Thyroid gland (tissue), 4 donors: ENCODE results near the gene PTPRE. TPM values are rescaled to one million over a fixed set of nuclear protein-coding genes. Genes with fewer than 3 reads are reported as not detected.
A peak's percentile ranks its signal among the peaks of the same experiment; 100 is the strongest.

Experiments used
- DNase-seq, 2 donors: peaks; one replicate each; pipeline ENCODE4 v3.0.0-alpha.2; 2019
- H3K27ac ChIP-seq, 3 donors: fragments of 200-600 bp; sonication (generic); 1 replicate in 2 of 3; 2 replicates in 1 of 3; pipeline ENCODE4 v1.5.1; 2016 to 2019; ENCODE audit warnings: mild to moderate bottlenecking in 1 of 3, moderate library complexity in 1 of 3
- H3K27me3 ChIP-seq: fragments of 200-600 bp; sonication (generic); one replicate; pipeline ENCODE4 v1.5.1; 2019
- H3K36me3 ChIP-seq, 2 donors: fragments of 200-600 bp; sonication (generic); one replicate each; pipeline ENCODE4 v1.5.1; 2016 to 2019
- H3K4me1 ChIP-seq, 2 donors: fragments of 200-600 bp; sonication (generic); one replicate each; pipeline ENCODE4 v1.5.1; 2017 to 2019
- H3K4me3 ChIP-seq, 3 donors: fragments of 200-600 bp; sonication (generic); replicated peaks in 1 of 3; 1 replicate in 2 of 3; 2 replicates in 1 of 3; pipeline ENCODE4 v1.5.1; 2016; ENCODE audit warnings: mild to moderate bottlenecking in 1 of 3
- H3K9me3 ChIP-seq: fragments of 200-600 bp; sonication (generic); one replicate; pipeline ENCODE4 v1.5.1; 2017
- POLR2A ChIP-seq, 2 donors: fragments of 450-650 bp; IDR thresholded peaks; one replicate each; pipeline ENCODE4 v1.6.1; 2017; ENCODE audit warnings: antibody characterized with exemption in 2 of 2, mild to moderate bottlenecking in 2 of 2, moderate library complexity in 1 of 2
- WGBS, 2 donors: methylation state at CpG; one replicate each; pipeline ENCODE4 v1.1.5; 2017; 5-methylcytosine and 5-hydroxymethylcytosine counted together
- intact Hi-C: fragments of 100-400 bp; cut with DNase I; formaldehyde crosslinking; loops from one replicate; pipeline ENCODE4 v1.15.1; 2023
- total RNA-seq, 4 donors: library from RNA; depleted of rRNA; stranded (reverse); fragments of >200 nt; gene quantifications; one replicate each; pipeline ENCODE4 v1.2.3, GENCODE V29; 2016
- TF ChIP-seq, protein P1 (sequence below), 6 experiments: fragments of 200-600 bp in 3 of 6; fragments of 450-650 bp in 3 of 6; sonication (generic) in 3 of 6; IDR thresholded peaks; one replicate each; pipeline ENCODE4 v1.5.1; 2016 to 2019; ENCODE audit warnings: antibody characterized with exemption in 6 of 6, mild to moderate bottlenecking in 2 of 6, inconsistent platforms in 1 of 6, moderate library complexity in 1 of 6

The PTPRE gene
- total RNA-seq, 4 donors from 2014 or later: 16.8 to 25.0 (median 19.4) TPM

DNA sequence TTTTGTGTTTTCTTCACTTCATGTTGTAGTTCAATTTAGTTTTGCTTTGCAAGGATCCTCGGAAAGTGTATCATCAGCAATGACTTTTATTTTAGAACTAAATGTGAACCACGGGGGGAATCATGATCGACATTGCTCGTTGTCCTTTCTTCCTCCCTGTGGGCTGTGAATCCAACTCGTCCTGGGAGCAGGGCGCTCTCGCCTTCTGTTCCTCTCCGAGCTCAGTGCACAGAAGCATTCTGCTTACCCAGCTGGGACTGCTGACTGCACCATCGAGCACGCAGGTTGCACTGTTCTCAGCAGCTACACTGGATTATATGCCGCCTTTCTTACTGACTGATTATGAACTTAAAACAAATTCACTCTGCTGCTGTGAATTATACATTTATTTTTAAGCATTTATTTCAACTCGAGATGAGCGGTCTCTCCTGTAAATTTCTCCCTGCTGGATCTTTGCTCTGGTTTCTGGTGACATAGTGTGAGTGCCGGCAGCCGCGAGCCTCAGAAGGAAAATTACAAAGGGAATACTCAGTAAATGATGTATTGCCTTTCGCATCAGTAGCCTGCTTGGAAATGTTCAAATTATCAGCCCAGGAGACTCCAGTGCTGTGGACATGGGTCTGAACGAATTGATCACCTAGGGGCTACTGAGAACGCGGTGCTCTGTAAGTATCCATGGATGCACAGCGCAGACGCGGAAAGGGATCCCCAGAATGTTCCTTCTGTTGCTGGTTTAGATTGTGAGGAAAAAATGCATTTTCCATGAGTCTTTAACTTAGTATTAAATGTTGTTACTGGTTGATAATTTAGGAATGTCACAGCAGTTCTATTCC is 92.6 kb downstream of the PTPRE start:
- Histone ChIP-seq H3K4me3 (no peak overlapping the region), H3K9me3 (no peaks in the 10 kb centered on the region), H3K27me3 (no peaks in the 10 kb centered on the region), H3K36me3 (no peaks in the 10 kb centered on the region), H3K4me1 (peaks cover 0 to 9% of the 10 kb centered on the region in 2 donors), H3K27ac (no peak overlapping the region)
- intact Hi-C loops: no loop called here
- peak in 1 of 2 donors; percentile 14 for TF ChIP-seq POLR2A (IDR thresholded peaks at IDR 0.05)
- TF ChIP-seq, protein P1, sequence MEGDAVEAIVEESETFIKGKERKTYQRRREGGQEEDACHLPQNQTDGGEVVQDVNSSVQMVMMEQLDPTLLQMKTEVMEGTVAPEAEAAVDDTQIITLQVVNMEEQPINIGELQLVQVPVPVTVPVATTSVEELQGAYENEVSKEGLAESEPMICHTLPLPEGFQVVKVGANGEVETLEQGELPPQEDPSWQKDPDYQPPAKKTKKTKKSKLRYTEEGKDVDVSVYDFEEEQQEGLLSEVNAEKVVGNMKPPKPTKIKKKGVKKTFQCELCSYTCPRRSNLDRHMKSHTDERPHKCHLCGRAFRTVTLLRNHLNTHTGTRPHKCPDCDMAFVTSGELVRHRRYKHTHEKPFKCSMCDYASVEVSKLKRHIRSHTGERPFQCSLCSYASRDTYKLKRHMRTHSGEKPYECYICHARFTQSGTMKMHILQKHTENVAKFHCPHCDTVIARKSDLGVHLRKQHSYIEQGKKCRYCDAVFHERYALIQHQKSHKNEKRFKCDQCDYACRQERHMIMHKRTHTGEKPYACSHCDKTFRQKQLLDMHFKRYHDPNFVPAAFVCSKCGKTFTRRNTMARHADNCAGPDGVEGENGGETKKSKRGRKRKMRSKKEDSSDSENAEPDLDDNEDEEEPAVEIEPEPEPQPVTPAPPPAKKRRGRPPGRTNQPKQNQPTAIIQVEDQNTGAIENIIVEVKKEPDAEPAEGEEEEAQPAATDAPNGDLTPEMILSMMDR (IDR thresholded peaks at IDR 0.05): no peak
- peak in 1 of 2 donors; percentile 17 for DNase-seq
- WGBS, 2 donors: 54 to 65% methylated on average over 23 of the region's 23 CpGs

DNA sequence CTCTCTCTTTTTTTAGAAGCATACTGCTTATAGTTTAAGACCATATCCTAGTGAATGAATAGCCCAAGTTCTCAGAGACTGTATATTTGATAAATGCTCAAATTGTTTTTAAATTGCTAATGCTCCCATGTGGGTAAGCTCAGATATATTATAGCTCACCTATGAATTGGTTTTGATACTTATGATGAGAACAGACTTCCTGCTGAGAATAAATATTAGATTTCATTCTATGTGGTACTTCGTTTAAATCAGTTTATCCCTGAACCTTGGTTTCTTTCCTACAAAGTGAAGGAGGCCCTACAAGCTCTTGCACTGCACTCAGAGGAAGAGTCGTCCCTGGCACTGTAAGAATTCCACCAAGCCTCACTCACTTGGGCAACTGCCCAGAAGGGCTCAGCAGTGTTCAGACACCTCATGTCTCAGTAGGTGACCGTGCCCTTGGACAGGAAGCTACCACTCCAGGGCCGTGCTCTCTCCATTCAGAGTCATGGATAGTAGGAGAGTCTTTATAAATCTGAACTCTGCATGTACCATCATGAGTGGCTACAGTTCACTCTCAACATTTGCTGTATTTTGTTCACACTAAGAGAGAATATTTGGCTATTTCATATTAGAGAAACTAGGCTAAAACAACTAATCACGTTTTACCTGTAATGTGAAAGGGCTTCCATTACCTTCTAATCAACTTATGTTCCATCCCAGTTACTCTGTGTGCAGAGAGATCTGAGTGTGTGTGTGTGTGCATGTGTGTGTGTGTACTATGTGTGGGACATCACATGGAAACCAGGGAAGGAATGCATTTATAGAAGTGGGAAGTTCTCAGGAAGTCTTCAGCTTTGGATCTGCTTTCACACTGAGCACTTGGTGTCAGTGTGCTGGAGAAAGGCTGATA is 93.8 kb downstream of the PTPRE start:
- peak; percentile 34 to 57 for DNase-seq
- Histone ChIP-seq H3K9me3 (no peaks in the 10 kb centered on the region), H3K27ac (peak overlapping the region in 1 of 3 donors; percentile 28), H3K4me1 (peaks cover 0 to 9% of the 10 kb centered on the region in 2 donors), H3K4me3 (no peak overlapping the region), H3K36me3 (no peaks in the 10 kb centered on the region), H3K27me3 (no peaks in the 10 kb centered on the region)
- intact Hi-C loops: no loop called here
- no peak for TF ChIP-seq POLR2A (IDR thresholded peaks at IDR 0.05)
- TF ChIP-seq, protein P1 (IDR thresholded peaks at IDR 0.05): no peak
- 38 to 59% methylated on average over 5 of the region's 5 CpGs for WGBS, 2 donors

DNA sequence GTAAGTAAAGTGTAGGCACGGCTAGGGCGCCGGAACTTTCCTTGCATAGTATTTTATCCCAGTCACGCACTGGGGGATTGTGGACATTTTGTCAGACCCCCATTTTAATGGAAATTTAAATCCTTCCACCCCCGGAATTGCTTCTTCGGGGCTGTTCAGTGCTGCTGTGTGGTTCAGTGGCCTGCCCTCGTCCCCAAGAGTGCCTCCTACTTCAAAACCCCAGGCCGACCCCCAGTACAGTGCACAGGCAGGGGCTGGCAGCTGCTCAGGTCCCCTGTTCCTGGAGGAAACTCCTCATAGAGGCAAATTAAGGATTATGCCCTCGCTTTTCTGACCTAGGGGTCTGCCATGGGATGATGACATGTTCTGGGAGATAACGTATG is 94.5 kb downstream of the PTPRE start:
- no peak overlapping the region for H3K4me3 ChIP-seq
- H3K4me1 ChIP-seq: peaks cover 0 to 9% of the 10 kb centered on the region in 2 donors
- DNase-seq: no peak
- no peaks in the 10 kb centered on the region for H3K9me3 ChIP-seq
- no peaks in the 10 kb centered on the region for H3K36me3 ChIP-seq
- 89 to 92% methylated on average over 10 of the region's 10 CpGs for WGBS, 2 donors
- intact Hi-C loops: no loop called here
- H3K27ac ChIP-seq: peak overlapping the region in 1 of 3 donors; percentile 28
- no peaks in the 10 kb centered on the region for H3K27me3 ChIP-seq
- TF ChIP-seq POLR2A (IDR thresholded peaks at IDR 0.05): no peak

DNA sequence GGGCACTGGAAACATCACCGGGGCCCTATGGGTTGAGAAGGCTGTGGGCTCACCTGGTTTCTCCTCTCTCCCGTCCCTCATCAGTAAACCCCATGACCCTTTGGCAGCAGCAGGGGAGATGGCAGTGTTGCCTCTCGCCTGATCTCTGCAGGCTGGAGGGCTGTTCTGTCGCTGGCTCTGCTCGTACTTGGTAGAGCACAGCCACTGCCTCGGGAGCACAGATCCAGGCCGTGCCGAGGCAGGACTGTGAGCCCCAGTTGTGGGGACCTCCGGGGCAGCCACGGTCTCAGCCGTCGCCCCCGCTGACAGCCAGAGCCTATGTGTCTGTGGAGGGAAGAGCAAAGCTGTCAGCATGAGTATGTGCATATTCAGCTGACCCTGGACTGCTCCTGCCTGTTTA is 94.9 kb downstream of the PTPRE start:
- H3K4me3 ChIP-seq: no peak overlapping the region
- intact Hi-C loops: no loop called here
- peaks cover 0 to 9% of the 10 kb centered on the region in 2 donors for H3K4me1 ChIP-seq
- DNase-seq: no peak
- H3K27ac ChIP-seq: peak overlapping the region in 1 of 3 donors; percentile 28
- H3K36me3 ChIP-seq: no peaks in the 10 kb centered on the region
- 81 to 87% methylated on average over 4 to 13 of the region's 13 CpGs for WGBS, 2 donors
- TF ChIP-seq POLR2A (IDR thresholded peaks at IDR 0.05): no peak
- TF ChIP-seq, protein P1 (IDR thresholded peaks at IDR 0.05): no peak
- no peaks in the 10 kb centered on the region for H3K9me3 ChIP-seq
- H3K27me3 ChIP-seq: no peaks in the 10 kb centered on the region

DNA sequence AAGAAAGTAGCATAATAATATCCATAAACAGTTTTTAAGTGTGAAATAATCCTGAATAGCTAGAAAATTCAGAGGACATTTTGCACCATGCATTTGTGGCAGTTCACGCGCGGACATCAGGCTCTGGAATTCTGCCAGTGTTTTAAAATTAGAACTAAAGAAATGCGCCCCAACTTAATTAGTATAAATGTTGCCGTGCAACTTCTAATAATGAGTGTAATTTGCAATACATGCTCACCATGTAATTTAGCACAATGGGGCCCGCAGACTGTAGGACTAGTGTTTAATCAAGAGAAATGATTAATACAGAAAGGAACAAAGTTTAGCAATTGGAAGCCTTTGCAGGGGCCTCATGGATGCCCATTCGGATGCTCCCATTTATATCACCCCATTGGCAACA is 96.6 kb downstream of the PTPRE start:
- no peaks in the 10 kb centered on the region for H3K4me1 ChIP-seq
- intact Hi-C loops: no loop called here

More for the DNA sequence above, 96.6 kb downstream of the PTPRE start:
- H3K9me3 ChIP-seq: no peaks in the 10 kb centered on the region
- no peak overlapping the region for H3K4me3 ChIP-seq
- no peak for TF ChIP-seq POLR2A (IDR thresholded peaks at IDR 0.05)
- no peaks in the 10 kb centered on the region for H3K27me3 ChIP-seq
- 76 to 78% methylated on average over 7 of the region's 7 CpGs for WGBS, 2 donors
- no peak overlapping the region for H3K27ac ChIP-seq
- DNase-seq: no peak
- H3K36me3 ChIP-seq: no peaks in the 10 kb centered on the region
